H1 (cell line): ENCODE results near the gene PTPN3.

Source experiments
- GABPA ChIP-seq: IDR thresholded peaks from 2 replicates; pipeline ENCODE4 v1.6.1; 2011; ENCODE audit warnings: mild to moderate bottlenecking, low read length, moderate library complexity, borderline replicate concordance; ENCODE audit not compliant: insufficient read depth
- MAFK ChIP-seq: IDR thresholded peaks from 2 replicates; pipeline ENCODE4 v1.6.1; 2012; ENCODE audit warnings: low read depth, mild to moderate bottlenecking, improper control_type of control experiment, low read length

DNA sequence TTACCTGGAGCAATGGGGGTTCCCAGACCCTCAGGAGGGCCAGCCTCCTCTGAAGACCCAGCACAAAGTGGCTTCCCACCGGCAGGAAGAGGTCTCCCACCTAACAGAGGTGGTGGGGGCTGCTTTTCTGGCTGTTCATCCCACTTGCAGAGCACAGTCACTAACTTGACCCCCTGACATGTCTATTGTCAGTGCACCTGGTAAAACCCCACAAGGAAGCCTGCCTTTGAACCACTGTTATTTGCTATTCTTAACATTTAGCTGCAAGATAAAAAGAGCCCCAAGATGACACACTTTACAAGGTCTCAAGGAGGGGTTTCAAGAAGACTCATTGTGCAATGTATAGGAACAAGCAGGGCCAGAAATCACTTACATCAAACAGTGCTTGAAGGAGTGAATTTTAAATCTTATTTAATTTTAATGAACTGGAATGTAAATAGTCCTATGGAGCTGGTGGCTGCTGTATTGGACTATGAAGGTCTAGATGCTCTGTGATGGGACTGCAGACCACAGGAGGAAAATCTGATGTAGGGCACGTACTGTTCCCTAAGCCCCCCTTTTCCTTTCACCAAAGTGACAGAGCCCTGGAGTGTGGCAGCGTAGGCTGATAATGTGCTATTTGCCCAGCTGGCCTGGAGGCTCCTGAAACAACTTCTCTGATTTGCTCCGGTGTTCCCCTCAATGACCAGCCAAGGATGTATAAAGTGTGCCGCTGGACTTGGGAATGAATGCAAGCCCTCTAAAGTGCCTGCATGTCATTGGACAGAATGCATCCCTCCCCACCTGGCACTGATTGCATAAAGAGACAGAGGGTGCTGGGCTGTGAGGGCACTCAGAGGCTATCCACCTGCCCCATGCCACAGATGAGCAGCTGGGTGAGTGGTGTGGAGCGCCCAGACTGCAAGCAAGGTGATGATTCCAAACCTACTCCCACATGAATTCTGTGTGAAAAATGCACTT is 80.2 kb downstream of the PTPN3 start:
- TF ChIP-seq GABPA (no peak), MAFK (no peak)
